NCI-H1092 treated with DMSO at 0.1 percent for 48 hours (cell line): Measurements from ENCODE around the gene OR6J1.
A peak's percentile ranks its signal among the peaks of the same experiment; 100 is the strongest.
"Not testable (repeated sequence)": the region's sequence is repeated elsewhere in the genome, so short reads cannot be mapped to it uniquely, and the experiment has no call there.

Source experiments
- DNase-seq: peaks from one replicate; lab custom pipeline; 2025; lab: John Stamatoyannopoulos, UW

The OR6J1 gene

GRCh38 chr14:22602862-22603261 is 41.3 kb downstream of the OR6J1 start:
- no peak for DNase-seq

GRCh38 chr14:22601996-22602395 is 42.2 kb downstream of the OR6J1 start:
- no peak for DNase-seq

- DNase-seq, result no peak
These were observed 42.7 kb downstream of the OR6J1 start for GRCh38 chr14:22601456-22601855.

GRCh38 chr14:22600027-22600426 is 44.1 kb downstream of the OR6J1 start:
- DNase-seq, result no peak

GRCh38 chr14:22599349-22599748 is 44.8 kb downstream of the OR6J1 start:
- DNase-seq, result no peak

GRCh38 chr14:22598896-22599244 is 45.3 kb downstream of the OR6J1 start:
- DNase-seq, result peak; percentile 29

- DNase-seq, result peak; percentile 50
These were observed 45.9 kb downstream of the OR6J1 start, which contains the start of gene ABHD4 for GRCh38 chr14:22598099-22598895. ABHD4 (plus strand) TSS chr14:22598300; CDS start chr14:22598307, 7 bp downstream.

GRCh38 chr14:22597771-22598098 is 46.4 kb downstream of the OR6J1 start:
- DNase-seq, result no peak

- no peak for DNase-seq
These were observed 46.9 kb downstream of the OR6J1 start for GRCh38 chr14:22597265-22597664.

- no peak for DNase-seq
These were observed 47.7 kb downstream of the OR6J1 start for GRCh38 chr14:22596354-22596879.

GRCh38 chr14:22594156-22594716 is 49.9 kb downstream of the OR6J1 start:
- DNase-seq, result no peak

- no peak for DNase-seq
These were observed 50.6 kb downstream of the OR6J1 start for GRCh38 chr14:22593601-22594000.

GRCh38 chr14:22593189-22593588 is 51.0 kb downstream of the OR6J1 start:
- no peak for DNase-seq

- peak; percentile 100 for DNase-seq
These were observed 54.9 kb downstream of the OR6J1 start, which contains the start of gene DAD1 for GRCh38 chr14:22589096-22589839. DAD1 (minus strand) TSS chr14:22589224; CDS start chr14:22589157, 67 bp downstream.

- DNase-seq, result no peak
These were observed 55.5 kb downstream of the OR6J1 start for GRCh38 chr14:22588526-22589095.

GRCh38 chr14:22587677-22588422 is 56.3 kb downstream of the OR6J1 start:
- not testable (repeated sequence) for DNase-seq

- no peak for DNase-seq
These were observed 56.9 kb downstream of the OR6J1 start for GRCh38 chr14:22587247-22587646.

- no peak for DNase-seq
These were observed 60.2 kb downstream of the OR6J1 start for GRCh38 chr14:22583994-22584393.
